ENCODE data around the gene LPP. TPM values are rescaled to one million over a fixed set of nuclear protein-coding genes. Genes with fewer than 3 reads are reported as not detected.

LPP gene
- polyA plus RNA-seq, 2 of the 4 experiments (the other 2 are of a cell fraction), result 11.0 to 30.8 TPM

DNA sequence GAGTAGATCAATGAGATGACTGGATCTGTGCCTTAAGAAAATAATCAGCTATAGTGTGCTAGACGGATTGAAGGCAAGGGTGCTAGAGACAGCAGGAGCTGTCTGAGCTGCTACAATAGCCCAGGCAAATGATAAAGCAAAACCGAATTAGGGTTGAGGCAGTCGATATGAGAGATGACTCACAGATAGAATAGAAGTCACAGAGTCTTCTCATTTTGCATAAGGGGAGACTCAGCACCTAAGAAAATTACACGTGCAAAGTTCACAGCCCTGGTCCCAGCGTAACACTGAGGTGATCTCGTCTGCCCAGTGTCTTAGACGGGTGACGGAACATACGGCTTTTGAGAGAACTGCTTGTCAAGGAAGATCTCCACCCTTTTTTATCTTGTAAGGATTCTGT, 11.6 kb downstream of the LPP start (continued):
- no peak for TF ChIP-seq NR3C1 (IDR thresholded peaks at IDR 0.05)
- TF ChIP-seq, protein P1, sequence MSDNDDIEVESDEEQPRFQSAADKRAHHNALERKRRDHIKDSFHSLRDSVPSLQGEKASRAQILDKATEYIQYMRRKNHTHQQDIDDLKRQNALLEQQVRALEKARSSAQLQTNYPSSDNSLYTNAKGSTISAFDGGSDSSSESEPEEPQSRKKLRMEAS (IDR thresholded peaks at IDR 0.05), result no peak
- TF ChIP-seq, protein P2, sequence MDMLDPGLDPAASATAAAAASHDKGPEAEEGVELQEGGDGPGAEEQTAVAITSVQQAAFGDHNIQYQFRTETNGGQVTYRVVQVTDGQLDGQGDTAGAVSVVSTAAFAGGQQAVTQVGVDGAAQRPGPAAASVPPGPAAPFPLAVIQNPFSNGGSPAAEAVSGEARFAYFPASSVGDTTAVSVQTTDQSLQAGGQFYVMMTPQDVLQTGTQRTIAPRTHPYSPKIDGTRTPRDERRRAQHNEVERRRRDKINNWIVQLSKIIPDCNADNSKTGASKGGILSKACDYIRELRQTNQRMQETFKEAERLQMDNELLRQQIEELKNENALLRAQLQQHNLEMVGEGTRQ (IDR thresholded peaks at IDR 0.05), result no peak

DNA sequence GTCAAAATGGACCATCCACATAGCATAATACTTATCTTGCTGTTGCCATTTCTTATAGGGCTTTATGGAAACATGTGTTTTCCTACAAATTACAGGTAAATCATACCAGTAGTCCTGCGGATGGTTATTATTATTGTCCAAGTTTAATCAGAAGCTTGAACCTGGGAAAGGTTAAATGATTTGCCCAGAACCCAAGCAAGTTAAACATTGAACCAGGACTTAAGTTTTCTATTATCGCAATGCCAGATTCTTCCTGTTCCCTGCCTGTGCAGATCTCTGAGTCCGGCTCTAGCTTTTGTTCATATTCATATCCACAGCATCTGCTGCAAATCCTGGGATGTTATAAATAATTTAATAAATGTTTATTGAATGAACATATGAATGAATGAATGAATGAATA, 12.5 kb downstream of the LPP start:
- Histone ChIP-seq H3K4me2 (peak overlapping the region; percentile 70), H3K4me1 (peaks cover 96% of the 10 kb centered on the region), H3K9me3 (no peaks in the 10 kb centered on the region), H3K4me3 (no peak overlapping the region), H3K27ac (peak overlapping the region; percentile 69 to 81)
- 3% methylated on average over 3 of the region's 3 CpGs for WGBS (ENCODE audit: missing lambda C conversion rate)
- ATAC-seq, result peak in 1 of 2 experiments; percentile 50; a peak in 2 of 6 replicates
- ChIA-PET POLR2A (no interaction called here), CTCF (interaction anchor here (0.8 to 1.6 kb wide), 3 partner anchors 11 to 788 kb away, joined by 3 to 7 read pairs (median 4); no protein-coding TSS in a partner anchor)
- peak in 1 of 2 experiments; percentile 38 for DNase-seq (ENCODE audit: low read depth in 1 of 2, low spot score in 1 of 2)
- TF ChIP-seq CHD4 (IDR thresholded peaks at IDR 0.05; ENCODE audit: borderline replicate concordance), result no peak
- FAIRE-seq, result no peak

DNA sequence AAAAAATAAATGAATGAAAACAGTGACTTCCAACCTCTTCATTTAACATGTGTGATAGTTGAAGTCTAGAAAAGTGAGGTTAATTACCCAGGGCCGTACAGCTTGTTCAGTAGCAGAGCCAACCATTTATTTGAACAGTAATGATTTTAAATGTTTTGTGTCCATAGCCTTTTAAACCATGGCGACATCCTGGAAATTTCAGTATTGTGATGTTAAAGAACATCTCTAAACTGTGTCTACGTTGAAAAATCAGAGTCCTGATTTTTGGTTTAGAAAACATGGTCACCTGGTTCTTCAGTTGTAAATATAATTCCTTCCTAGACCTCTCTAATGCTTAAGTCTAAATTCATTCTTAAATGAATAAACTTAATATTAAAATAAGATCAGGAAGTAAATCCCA, 14.2 kb downstream of the LPP start:
- POLR2A ChIA-PET, result no interaction called here
- TF ChIP-seq SREBF2 (IDR thresholded peaks at IDR 0.05) (no peak), MYC (IDR thresholded peaks at IDR 0.05; ENCODE audit: borderline replicate concordance, low read length) (no peak), POLR2A (IDR thresholded peaks at IDR 0.05; ENCODE audit: low read length) (no peak), MAZ (IDR thresholded peaks at IDR 0.05; ENCODE audit: borderline replicate concordance, low read depth, low read length) (no peak), NR3C1 (IDR thresholded peaks at IDR 0.05) (no peak), POLR2AphosphoS2 (conservative IDR thresholded peaks at IDR 0.05; ENCODE audit: low read length) (no peak), SMC3 (IDR thresholded peaks at IDR 0.05) (no peak), BHLHE40 (IDR thresholded peaks at IDR 0.05; ENCODE audit: low read depth, low read length) (no peak), CBX8 (IDR thresholded peaks at IDR 0.05) (no peak)
- TF ChIP-seq, protein P3, sequence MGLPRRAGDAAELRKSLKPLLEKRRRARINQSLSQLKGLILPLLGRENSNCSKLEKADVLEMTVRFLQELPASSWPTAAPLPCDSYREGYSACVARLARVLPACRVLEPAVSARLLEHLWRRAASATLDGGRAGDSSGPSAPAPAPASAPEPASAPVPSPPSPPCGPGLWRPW (IDR thresholded peaks at IDR 0.05), result no peak
- TF ChIP-seq, protein P4, sequence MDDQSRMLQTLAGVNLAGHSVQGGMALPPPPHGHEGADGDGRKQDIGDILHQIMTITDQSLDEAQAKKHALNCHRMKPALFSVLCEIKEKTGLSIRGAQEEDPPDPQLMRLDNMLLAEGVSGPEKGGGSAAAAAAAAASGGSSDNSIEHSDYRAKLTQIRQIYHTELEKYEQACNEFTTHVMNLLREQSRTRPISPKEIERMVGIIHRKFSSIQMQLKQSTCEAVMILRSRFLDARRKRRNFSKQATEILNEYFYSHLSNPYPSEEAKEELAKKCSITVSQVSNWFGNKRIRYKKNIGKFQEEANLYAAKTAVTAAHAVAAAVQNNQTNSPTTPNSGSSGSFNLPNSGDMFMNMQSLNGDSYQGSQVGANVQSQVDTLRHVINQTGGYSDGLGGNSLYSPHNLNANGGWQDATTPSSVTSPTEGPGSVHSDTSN (IDR thresholded peaks at IDR 0.05), result no peak
- Histone ChIP-seq H3K27ac (peak overlapping the region; percentile 29 to 39; a peak in 3 of 6 replicates), H3K4me2 (peak overlapping the region; percentile 70), H3K9me3 (no peaks in the 10 kb centered on the region), H3K4me1 (peaks cover 91% of the 10 kb centered on the region), H3K4me3 (no peak overlapping the region)
- FAIRE-seq, result no peak
- CTCF ChIA-PET, result no interaction called here
- WGBS (ENCODE audit: missing lambda C conversion rate), result 73% methylated on average over 3 of the region's 3 CpGs
- no peak for DNase-seq (ENCODE audit: low read depth in 1 of 2, low spot score in 1 of 2)
- ATAC-seq, result no peak

DNA sequence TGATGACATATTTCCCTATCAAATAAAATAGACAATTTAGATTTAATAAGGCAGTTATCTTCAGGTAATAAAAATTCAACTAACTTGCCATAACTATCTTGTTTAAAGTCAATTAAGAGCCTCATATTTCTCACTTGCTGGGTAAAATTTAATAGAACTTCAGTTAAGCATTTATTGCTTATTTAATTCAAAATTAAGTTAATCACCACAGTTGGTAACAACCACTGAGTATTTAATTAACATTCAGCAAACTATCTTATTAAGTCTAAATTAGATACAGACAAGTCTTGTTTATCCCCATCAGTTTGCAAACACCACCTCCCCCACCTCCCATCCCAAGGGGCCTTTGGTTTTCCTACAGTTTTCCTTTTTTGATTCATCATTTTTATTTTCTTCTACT, 14.7 kb downstream of the LPP start:
- peaks cover 86% of the 10 kb centered on the region for H3K4me1 ChIP-seq
- H3K4me3 ChIP-seq, result no peak overlapping the region
- ATAC-seq (no peak), DNase-seq (ENCODE audit: low read depth in 1 of 2, low spot score in 1 of 2) (no peak), FAIRE-seq (no peak)
- H3K9me3 ChIP-seq, result no peaks in the 10 kb centered on the region
- ChIA-PET CTCF (no interaction called here), POLR2A (no interaction called here)
- peak overlapping the region; percentile 1 to 57; a peak in 3 of 6 replicates for H3K27ac ChIP-seq
- TF ChIP-seq, protein P5, sequence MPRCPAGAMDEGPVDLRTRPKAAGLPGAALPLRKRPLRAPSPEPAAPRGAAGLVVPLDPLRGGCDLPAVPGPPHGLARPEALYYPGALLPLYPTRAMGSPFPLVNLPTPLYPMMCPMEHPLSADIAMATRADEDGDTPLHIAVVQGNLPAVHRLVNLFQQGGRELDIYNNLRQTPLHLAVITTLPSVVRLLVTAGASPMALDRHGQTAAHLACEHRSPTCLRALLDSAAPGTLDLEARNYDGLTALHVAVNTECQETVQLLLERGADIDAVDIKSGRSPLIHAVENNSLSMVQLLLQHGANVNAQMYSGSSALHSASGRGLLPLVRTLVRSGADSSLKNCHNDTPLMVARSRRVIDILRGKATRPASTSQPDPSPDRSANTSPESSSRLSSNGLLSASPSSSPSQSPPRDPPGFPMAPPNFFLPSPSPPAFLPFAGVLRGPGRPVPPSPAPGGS (IDR thresholded peaks at IDR 0.05), result no peak
- TF ChIP-seq, protein P6, sequence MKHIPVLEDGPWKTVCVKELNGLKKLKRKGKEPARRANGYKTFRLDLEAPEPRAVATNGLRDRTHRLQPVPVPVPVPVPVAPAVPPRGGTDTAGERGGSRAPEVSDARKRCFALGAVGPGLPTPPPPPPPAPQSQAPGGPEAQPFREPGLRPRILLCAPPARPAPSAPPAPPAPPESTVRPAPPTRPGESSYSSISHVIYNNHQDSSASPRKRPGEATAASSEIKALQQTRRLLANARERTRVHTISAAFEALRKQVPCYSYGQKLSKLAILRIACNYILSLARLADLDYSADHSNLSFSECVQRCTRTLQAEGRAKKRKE (CRISPR knock-in tag; IDR thresholded peaks at IDR 0.05; ENCODE audit: low read depth), result no peak
- TF ChIP-seq CBX2 (IDR thresholded peaks at IDR 0.05; ENCODE audit: borderline replicate concordance, low read depth), result no peak
- TF ChIP-seq RNF2 (IDR thresholded peaks at IDR 0.05; ENCODE audit: borderline replicate concordance, low read depth), result no peak
- no peak for TF ChIP-seq CBX8 (IDR thresholded peaks at IDR 0.05)
- no peak for TF ChIP-seq RARB (CRISPR knock-in tag; IDR thresholded peaks at IDR 0.05)
- TF ChIP-seq FOXS1 (CRISPR knock-in tag; IDR thresholded peaks at IDR 0.05), result no peak
- TF ChIP-seq ZC3H11A (IDR thresholded peaks at IDR 0.05), result no peak
- TF ChIP-seq SMC3 (IDR thresholded peaks at IDR 0.05), result no peak
- no peak for TF ChIP-seq POLR2AphosphoS2 (conservative IDR thresholded peaks at IDR 0.05; ENCODE audit: low read length)
- no peak for TF ChIP-seq MYC (IDR thresholded peaks at IDR 0.05; ENCODE audit: borderline replicate concordance, low read length)
- no peak for TF ChIP-seq CHD4 (IDR thresholded peaks at IDR 0.05; ENCODE audit: borderline replicate concordance)
- TF ChIP-seq, protein P4 (IDR thresholded peaks at IDR 0.05), result no peak
- no peak for TF ChIP-seq KDM5A (IDR thresholded peaks at IDR 0.05)
- no peak for TF ChIP-seq JUNB (IDR thresholded peaks at IDR 0.05)
- H3K4me2 ChIP-seq, result peak overlapping the region; percentile 23; the same call in 1 of the 3 replicates
